ENCODE measurements around the gene U2AF1L4.

The U2AF1L4 gene

DNA sequence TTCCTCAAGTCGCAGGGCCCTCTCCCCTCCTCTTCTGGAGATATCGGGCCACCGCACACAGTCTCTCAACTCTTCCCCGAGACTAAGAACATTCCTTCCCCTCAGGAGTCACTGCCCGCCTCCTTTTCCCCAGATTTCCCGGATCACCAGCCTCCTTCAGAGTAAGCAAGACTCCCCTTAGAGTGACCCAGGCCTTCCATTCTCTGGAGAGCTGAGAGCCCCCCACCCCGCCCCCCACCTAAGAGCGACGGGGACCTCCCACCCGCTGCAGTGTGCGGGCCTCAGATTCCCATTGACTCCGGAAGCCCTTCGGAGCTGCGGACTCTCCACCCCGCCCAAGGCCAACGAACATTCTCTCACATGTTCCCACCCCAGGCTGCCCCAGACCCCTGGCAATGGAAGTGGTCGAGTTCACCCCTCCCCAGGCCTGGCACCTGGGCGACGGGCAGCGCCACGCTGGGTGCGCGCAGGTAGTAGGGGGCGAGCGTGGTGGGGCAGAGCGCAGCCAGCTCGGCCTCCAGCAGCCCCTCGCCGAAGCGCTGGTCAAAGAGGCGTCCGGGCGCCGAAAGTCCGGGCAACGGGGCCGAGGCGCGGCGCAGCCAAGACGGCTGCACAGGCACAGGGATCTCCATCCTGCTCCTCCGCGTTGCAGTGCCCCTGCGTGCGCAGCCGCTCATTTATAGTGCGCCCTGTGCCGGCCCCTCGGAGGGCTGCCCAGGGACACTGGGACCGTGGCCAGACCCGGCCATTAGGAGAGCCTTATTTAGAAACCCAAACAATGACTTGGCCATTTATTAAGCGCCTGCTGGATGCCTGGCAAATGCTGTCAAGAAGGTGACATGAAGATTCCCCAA lies 11.4 kb upstream of the U2AF1L4 start, which contains the start of gene HSPB6:
TSS of gene HSPB6 (minus strand) at position 653 of the 854 bp plus-strand sequence. CDS start at position 632, 21 bp downstream.
- no peak for DNase-seq

DNA sequence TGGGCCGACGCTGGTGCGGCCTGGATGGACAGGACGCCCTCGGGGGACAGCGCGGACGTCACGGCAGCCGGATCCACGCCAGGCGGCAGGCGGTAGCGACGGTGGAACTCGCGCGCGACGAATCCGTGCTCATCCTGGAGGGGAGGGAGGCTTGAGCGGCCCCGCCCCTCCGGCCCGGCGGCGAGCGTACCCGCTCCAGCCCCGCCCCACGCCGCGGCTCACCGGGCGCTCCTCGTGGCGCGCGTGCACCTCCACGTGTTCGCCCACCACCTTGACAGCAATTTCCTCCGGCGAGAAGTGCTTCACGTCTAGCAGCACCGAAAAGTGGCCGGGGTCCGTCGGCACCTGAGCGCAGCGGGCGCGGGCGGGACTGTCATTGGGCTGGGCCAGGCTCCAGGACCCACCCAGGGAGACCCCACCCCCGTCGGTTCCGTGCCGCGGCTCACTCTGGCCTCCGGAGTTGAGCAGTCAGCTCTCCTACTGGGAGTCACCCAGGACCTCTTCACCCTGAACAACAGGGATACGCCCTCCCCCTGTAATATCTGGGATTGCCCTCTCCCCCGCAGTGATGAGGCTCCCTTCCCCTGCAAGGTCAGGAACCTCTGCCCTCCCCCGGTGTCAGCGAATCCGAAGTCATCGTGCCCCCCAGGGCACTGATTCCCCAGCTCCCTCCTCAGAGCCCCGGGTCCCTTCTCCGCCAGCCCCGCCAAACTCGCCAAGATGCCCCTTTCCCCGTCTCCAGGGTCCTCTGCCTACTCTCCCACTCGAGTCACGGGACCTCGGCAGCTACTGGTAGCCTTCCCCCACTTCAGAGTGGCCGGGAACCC lies 10.5 kb upstream of the U2AF1L4 start:
- DNase-seq = no peak

DNA sequence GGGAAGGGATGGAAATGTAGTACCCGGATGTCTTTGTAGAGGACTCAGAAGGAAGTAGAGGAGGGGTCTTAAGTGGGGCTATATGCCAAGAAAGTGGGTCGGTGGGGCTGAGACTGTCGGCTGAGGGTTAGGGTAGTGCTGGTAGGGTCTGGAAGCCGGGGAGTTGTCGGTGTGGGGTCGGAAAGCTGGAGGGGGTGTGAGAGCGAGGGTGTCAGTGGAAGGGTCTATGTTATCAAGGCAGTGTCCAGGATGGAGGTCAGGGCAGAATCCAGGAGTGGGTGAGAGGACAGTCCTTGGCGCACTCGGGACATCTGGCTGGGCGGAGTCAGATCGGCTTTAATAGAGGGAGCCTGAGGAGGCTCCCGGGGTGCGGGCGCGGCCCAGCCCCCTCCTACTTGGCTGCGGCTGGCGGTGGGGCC lies 9.9 kb upstream of the U2AF1L4 start:
- no peak for DNase-seq

DNA sequence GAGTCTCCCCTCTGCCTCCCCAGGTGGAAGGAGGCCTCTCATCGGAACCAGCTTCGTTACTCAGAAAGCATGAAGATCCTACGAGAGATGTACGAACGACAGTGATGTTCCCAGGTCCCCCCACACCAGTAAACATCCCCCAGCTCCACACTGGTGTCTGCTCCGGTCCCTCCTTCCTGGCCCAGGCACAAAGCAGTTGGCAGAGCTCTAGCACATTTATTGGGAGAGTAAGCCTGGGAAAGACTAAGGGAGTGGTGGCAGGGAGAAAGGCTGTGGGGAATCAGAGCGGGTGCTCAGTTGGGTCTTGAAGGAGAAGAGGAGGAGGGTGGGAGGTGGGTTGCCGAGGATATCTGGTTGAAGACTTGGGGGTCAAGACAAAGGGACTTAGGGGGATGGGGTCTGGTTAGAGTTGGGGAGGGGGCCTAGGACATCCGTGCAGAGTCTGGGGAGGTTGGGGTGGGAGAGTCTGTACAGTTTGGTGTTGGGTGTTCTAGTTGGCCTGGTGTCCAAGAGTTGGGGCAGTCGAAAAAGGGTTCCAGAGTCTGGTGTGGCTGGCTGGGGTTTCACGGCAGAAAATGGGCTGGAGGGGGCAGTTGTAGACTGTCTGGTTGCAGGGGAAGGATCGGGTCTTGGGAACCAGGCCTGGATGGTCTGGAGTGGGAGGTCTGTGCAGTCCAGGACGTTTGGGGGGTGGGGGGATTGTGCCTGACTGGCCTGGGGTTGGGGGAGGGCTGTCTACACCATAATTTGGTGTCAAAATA lies 9.3 kb upstream of the U2AF1L4 start:
- no peak for DNase-seq

DNA sequence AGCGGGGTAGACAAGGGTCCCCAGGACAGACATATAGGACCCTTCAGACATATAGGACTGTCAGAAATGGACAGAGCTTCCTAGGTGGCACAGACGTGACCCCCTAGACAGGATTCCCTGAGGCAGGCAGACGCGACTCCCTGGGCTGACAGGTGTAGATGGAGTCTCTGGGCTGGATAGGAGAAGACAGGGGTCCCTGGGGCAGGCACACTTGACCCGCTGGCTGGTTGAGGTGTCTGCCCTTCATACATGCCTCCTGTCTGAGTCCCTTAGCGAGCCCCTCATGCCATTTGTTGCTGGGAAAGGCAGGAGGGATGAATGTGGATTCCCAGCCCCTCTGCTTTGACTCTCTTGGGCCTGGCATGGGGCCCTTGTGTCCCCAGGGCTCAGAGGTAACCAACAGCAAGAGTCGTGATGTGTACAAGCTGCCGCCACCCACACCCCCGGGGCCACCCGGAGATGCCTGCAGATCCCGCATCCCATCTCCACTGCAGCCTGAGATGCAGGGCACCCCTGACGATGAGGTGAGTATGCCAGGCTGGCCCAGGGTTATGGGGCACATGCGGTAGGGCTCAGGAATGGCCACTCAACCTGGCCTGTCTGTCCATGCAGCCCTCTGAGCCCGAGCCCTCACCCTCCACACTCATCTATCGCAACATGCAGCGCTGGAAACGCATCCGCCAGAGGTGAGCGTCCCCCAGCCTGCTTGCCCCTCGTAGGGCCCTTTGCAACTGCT lies 8.6 kb upstream of the U2AF1L4 start:
- no peak for DNase-seq

DNA sequence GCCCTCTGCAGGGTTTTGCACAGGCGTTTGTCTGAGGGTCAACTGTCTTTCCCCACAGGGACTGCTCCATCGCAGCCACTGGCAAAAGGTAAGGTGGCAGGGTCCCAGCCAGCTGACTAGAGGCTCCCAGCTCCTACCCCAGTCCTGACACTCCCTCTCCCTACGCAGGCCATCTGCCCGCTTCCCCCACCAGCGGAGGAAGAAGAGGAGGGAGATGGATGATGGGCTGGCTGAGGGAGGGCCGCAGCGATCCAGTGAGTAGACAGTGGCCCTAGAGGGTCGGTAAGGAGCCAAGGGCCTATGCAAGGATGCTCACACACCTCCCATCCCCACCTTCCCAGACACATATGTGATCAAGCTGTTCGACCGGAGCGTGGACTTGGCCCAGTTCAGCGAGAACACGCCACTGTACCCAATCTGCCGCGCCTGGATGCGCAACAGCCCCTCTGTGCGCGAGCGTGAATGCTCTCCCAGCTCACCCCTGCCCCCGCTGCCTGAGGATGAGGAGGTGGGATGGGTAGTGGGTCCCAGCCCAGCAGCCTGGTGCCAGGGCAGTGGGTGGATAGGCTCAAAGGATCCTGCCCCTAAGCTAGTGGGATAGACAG lies 7.6 kb upstream of the U2AF1L4 start:
- DNase-seq = no peak

DNA sequence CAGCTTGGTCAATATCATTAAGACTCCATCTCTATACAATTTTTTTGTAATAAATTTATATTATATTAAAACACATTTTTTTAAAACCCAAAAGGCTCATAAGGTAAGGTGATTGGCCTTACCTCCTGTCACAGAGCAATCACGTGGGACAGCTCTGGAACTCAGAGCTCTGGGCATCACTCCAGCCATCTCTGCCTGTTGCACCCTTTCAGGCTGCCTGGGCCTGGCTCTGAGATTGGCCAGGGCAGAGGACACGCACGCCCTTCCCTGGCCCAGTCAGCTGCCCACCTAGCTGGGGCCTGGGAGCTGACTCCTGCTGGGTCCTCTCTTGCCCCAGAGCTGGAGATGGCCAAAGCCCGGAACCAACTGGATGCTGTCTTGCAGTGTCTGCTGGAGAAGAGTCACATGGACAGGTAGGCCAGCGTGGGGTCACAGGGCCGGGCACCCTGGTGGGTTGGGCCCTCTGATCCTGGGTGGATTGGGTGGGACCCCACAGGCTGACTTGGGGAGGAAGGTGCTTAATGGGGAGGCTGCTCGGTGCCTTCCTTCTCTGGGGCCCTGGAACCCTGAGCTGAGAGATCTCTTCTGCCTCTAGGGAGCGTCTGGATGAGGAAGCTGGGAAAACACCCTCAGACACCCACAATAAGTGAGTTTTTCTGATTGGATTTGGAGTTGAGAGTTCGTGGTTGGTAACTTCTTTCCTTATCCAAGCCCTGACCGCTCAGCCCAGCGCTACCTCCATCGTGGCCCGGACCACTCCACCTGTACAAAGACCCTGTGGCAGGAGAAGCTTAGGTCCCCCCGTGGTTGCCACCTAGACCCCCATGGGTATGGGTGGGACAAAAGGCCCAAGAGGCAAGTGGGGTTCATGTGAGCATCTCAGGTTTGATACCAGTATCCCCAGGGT lies 6.9 kb upstream of the U2AF1L4 start:
- DNase-seq = no peak

DNA sequence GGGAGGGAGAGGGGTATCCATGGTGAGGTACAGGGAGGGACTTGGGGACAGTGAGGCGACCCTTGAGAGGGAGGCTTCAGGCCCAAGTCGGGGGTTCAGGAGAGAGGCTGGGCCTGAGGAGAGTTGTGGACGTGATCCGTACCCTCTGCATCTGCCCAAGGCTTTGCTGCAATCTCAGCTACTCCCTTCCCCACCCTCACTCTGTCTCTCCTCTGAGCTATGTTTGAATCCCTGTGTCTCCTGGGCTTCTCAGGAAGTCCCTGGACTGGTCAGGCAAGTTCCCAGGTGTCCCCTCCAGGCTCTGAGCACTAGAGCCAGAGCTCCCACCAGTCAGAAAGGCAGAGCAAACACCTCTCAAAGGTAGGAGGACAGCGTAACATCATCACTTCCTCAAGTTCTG lies 4.9 kb upstream of the U2AF1L4 start:
- no peak for DNase-seq

DNA sequence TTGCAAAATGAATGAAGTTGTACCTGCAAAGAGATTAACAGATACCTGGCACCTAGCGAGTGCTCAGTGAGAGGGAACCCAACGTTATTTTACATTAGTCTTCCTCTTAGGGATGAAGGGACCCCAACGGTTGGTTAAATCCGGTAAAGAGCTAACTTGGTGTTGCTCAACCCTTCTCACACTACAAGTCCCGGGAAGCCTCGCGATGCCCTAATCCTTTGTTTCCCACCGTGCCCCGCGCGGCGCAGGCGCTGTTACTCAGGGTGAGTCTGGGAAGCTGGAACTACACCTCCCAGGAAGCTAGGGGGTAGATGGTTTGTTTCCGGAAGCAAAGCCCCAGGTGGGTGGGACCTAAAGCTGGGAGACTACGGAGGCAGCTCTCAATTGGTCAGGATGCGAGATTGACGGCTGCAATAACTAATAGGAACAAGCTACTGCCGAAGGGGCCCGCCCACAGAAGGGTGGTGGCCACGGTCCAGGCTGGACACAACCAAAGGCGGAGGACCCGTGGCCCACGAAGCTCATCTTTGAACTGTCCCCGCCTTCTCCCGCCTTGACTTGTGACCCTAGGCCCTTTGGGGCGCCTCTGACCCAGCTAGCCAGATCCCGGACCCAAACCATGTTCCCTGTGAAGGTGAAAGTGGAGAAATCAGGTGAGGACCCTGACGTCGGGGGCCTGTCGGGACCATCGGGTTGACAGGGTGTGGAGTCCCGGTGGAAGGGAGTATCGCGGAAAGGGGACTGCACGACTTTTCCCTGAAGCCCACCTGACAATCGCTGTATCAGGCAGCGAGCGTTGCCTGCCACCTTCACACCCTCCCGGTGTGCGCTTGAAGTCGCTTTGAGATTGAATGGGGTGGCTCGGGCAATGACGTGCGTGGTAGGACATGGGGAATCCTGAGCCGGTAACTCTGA lies 3.1 kb upstream of the U2AF1L4 start, which contains the start of gene LIN37:
TSS of gene LIN37 (plus strand) at position 471 of the 915 bp plus-strand sequence. CDS start at position 620, 149 bp downstream.
- DNase-seq = peak; percentile 93

DNA sequence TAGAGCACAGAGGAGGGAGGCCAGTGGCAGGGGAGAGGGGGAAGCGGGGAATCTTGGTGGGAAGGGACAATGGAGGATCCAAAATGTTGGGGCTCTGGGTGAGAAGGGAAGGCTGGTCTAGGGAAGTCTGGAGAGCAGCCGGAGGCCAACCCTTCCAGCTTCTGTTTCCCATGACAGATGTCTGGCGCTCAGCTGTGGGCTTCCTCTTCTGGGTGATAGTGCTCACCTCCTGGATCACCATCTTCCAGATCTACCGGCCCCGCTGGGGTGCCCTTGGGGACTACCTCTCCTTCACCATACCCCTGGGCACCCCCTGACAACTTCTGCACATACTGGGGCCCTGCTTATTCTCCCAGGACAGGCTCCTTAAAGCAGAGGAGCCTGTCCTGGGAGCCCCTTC lies 1.3 kb upstream of the U2AF1L4 start:
- no peak for DNase-seq

DNA sequence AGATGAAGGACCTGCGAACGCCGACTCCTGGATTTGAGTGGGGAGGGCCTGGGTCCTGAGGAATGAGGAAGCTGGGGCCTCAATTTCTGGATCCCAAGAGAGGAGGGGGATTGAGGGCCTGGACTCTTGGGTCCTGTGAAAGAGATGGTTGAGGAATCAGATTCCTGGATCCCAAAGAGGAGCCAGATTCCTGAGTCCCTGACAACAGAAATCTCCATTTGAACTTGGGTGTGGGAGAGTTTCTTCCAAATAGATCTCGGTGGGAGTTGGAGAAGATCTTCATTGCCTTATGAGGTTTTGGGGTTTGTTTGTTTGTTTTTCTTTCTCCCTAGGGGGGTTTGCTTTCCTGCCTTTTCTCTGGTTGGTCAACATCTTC lies 857 bp upstream of the U2AF1L4 start:
- no peak for DNase-seq

DNA sequence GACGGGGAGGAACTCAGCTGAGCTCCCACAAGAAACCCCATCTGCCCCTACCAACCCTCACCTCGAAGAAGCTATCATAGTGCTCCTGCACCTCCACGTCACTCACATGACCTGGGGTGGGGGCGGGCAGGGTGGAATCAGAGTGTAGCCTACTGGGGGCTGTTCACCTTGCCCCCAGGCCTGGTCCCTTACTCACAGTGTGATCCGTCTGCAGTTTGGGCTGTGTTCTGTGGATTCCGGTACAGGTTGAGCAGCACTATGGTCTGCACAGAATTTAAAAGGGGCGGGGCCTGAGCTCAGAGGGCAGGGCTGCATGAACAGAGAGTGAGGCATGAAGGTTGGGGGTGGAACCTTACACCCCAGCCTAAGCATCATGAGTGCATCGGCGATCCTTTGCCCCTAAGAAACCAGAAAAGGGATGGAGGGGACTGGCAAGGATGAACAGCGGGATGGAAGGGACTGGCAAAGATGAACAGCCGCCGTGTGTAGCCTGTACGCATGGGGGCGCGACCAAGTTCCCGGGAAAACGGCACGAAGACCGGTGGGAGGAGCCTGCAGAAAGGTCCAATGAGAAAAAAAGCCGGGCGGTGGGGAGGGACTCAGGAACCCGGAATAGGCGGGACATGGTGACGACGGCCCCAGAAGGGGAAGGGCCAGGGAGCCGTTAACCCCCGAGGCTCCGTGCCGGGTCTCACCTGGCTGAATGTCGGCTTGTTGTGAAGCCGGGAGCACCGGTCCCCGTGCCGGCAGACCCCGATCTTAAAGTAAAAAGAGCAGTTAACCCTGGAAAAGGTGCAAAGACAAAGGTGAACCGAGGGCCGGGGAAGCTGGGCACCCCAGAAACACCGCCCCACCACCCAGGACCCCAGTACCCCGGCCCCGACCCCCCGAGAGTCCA lies 539 bp downstream of the U2AF1L4 start:
- DNase-seq = peak; percentile 68

DNA sequence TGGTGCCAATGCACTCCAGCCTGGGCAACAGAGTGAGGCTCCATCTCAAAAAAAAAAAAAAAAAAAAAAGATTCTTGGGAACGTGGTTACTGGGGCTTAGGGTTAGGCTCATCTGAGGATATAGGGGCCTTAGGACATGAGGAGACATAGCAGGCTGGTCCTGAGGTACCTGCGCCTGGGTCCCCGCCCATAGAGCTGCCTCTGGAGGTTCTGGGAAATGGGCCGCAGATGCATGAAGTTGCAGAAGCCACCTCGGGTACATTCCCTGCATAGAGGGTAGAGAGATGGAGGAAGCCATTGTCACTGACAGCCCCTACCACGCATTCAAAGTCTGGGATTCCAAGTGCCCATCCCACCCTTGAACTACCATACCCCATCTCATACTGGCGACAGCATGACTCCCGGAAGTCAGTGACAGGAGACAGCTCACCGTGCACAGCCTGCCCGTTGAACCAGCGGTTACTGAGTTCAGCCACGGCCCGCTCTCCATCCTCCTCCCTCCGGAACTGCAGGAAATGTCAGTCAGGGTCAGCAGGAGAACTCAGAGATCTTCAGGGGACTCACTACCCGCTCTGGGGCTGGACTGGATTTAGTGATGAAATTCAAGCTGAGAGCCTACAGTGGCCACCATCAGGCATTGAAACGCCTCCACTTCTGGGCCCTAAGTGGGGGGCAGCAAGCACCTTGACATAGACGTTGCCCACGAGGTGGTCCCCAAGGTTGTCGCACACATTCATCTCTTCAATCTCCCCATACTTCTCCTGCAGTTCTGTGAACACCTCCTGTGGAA lies 1.4 kb downstream of the U2AF1L4 start:
- no peak for DNase-seq

DNA sequence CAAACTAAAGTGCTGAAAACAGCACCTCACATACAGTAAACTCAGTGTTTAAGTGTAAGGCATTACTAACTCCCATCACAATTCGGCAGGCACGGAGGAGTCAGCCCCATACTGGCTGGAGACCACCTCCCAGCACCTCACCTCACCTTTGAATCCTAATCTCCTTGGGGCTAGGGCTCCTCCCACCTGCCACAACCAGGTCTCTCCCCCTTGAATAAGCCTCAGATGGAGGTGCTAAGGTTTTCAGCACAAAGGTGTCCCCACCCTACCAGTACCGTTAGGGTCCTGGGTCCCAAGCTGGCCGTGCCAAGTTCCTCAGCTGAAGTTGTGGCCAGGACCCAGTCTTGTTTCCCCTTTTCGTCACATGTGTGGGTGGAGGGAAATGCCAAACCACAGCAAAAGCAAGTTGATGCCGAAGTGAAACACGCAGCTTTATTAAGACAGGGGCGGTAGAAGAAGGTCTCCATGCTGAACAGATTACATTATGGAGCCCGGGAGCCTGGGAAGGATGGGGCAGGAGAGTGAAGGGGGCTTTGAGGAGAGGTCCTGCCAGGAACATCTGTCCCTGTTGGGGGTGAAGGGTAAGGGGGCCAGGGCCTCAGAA lies 3.0 kb downstream of the U2AF1L4 start, which contains the start of gene IGFLR1:
TSS of gene IGFLR1 (minus strand) at position 332 of the 604 bp plus-strand sequence. CDS start 1,272 bp downstream, outside the sequence.
- DNase-seq = no peak

DNA sequence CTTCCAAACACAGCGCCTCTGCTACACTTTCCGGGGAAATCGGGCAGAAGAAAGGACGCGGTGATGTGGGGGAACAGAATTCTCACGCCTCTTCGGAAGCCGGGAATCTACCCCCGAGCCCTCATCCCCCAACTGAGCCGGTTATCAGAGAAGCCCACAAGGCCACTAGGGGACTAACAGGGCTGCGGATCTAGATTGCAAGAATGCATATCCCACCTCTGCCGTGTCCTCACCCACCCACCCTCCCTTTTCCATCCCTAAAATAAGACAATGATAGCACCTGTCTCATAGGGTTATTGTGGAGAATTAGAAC lies 4.1 kb downstream of the U2AF1L4 start:
- no peak for DNase-seq

DNA sequence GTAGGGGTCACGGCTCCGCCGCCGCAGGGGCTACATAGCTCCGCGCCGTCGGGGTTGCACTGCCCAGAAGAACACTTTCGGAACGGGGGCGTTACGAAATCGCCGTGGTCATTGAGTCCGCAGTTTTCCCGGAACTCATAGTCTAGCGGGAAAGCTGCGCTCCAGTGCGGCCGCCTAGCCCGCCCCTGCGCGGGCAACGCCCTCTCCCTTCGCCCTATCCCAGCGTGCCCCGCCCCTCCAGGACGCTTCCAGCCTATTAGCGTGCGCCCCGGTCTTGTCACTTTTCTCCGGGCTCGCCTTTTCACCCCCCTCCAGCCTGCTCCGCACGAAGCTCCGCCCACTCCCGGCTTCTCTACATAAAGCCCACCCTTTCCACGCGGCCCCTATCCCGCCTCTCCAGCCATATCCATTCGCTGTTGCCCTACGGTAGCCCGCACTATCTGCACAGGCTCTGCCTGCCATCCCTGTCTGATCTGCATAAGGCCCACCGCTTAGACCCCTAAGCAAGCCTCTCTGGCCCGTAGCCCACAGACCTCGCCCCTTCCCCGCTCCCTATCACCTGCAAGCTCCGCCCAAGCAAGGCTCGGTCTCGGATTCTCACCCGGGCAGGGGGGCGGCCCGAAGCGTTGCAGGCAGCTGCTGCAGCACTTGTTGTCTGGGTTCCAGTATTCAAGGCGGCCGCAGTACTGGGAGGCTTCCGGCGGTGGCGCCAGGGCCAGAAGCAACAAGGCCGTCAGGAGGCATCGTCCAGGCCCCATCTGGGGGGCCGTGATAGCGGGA lies 4.6 kb downstream of the U2AF1L4 start:
- peak; percentile 89 for DNase-seq

DNA sequence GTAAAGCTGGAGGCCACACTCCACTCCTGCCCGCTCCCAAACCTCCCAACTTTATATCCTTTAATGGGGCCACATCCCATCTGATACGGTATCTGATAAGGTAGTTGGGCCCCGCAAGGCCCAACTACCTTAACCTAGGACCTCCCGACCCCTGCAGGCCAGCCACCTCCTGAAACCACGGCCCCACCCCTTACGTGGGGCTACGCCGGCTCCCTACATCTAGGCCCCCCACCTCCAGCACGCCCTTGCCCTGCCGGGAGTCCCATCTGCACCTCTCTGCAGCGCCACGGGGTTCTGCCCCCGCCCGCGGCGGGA lies 5.2 kb downstream of the U2AF1L4 start:
- DNase-seq = no peak

Measured in NCI-H2081 treated with DMSO at 0.1 percent for 48 hours (cell line).